HL-60 (cell line): ENCODE data around the gene SLFN12.
A peak's percentile ranks its signal among the peaks of the same experiment; 100 is the strongest.

ENCODE experiments used
- DNase-seq, 2 experiments: peaks; one replicate each; pipeline ENCODE4 v3.0.0-alpha.2; 2010 to 2020; ENCODE audit warnings: low read depth in 1 of 2, low spot score in 1 of 2
- H3K27ac ChIP-seq: fragments of 250-450 bp; sonication (Bioruptor Pico); replicated peaks from 2 replicates; pipeline ENCODE4 v1.5.1; 2020; ENCODE audit warnings: mild to moderate bottlenecking, moderate library complexity
- H3K27me3 ChIP-seq: fragments of 250-450 bp; sonication (Bioruptor Pico); 2 replicates; pipeline ENCODE4 v1.5.1; 2021; ENCODE audit warnings: mild to moderate bottlenecking, moderate library complexity; ENCODE audit not compliant: insufficient read depth, poor library complexity, severe bottlenecking
- H3K4me3 ChIP-seq: replicated peaks from 2 replicates; pipeline ENCODE4 v1.5.1; 2011; ENCODE audit warnings: mild to moderate bottlenecking, control low read depth, low read length; ENCODE audit not compliant: insufficient read depth
- GABPA ChIP-seq: IDR thresholded peaks from 2 replicates; pipeline ENCODE4 v1.6.1; 2012; ENCODE audit warnings: low read depth
- POLR2AphosphoS5 ChIP-seq: IDR thresholded peaks from 2 replicates; pipeline ENCODE4 v1.6.1; 2012; ENCODE audit warnings: low read depth
- SPI1 ChIP-seq: IDR thresholded peaks from 2 replicates; pipeline ENCODE4 v1.6.1; 2012; ENCODE audit warnings: low read depth, mild to moderate bottlenecking, borderline replicate concordance
- long read RNA-seq: library from polyadenylated mRNA; unstranded; transcript quantifications from one replicate; pipeline ENCODE4 v2.0.0, GENCODE V29; 2020
- TF ChIP-seq, protein P1 (sequence below): IDR thresholded peaks from one replicate; pipeline ENCODE4 v1.5.1; 2011; ENCODE audit warnings: low read length, control low read depth, inconsistent platforms; ENCODE audit not compliant: insufficient read depth
- TF ChIP-seq, protein P2 (sequence below): IDR thresholded peaks from 2 replicates; pipeline ENCODE4 v1.6.1; 2012; ENCODE audit warnings: low read depth; ENCODE audit not compliant: insufficient replicate concordance

Gene SLFN12
- long read RNA-seq: 0 reads

DNA sequence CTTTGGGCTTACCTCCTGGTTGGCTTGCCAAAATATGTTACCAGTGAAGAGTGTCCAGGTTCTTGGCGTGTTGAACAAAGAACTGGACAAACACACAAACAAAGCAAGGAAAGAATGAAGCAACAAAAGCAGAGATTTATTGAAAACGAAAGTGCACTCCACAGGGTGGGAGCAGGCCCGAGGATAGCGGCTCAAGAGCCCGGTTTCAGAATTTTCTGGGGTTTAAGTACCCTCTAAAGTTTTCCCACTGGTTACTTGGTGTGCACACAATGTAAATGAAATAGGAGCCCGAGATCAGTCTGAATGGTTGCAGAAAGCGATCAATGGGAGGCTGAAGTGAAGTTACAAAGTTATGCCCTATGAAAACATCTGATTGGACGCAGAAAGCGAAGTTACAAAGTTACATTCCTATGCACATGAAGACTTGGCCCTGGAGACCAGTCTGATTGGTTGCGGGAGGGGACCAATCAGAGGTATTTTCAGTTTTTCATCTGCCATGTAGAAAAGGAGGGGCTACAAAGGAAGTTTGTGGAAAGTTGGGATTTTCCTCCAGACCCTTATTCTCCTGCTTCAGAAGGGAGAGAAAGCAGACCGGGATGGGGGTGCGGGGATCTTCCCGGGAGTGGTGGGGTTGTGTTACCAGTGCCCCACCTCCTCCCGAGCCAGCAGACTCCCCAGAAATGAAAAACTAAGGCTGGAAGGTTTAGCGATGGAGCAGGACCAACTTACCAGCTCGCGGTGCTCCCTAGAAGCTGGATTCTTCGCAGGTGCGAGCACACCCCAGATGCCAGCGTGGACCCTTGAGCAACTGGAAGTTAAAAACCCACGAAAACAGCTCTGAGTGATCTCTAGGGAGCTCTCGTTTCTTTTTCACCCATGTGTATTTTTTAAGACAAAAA, at the start of gene SLFN12:
SLFN12 (minus strand) TSS at position 325 of the 899 bp plus-strand sequence. CDS start 9,472 bp downstream, outside the sequence.
- no peak for TF ChIP-seq POLR2AphosphoS5
- TF ChIP-seq, protein P1, sequence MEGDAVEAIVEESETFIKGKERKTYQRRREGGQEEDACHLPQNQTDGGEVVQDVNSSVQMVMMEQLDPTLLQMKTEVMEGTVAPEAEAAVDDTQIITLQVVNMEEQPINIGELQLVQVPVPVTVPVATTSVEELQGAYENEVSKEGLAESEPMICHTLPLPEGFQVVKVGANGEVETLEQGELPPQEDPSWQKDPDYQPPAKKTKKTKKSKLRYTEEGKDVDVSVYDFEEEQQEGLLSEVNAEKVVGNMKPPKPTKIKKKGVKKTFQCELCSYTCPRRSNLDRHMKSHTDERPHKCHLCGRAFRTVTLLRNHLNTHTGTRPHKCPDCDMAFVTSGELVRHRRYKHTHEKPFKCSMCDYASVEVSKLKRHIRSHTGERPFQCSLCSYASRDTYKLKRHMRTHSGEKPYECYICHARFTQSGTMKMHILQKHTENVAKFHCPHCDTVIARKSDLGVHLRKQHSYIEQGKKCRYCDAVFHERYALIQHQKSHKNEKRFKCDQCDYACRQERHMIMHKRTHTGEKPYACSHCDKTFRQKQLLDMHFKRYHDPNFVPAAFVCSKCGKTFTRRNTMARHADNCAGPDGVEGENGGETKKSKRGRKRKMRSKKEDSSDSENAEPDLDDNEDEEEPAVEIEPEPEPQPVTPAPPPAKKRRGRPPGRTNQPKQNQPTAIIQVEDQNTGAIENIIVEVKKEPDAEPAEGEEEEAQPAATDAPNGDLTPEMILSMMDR: no peak
- TF ChIP-seq SPI1: no peak
- TF ChIP-seq, protein P2, sequence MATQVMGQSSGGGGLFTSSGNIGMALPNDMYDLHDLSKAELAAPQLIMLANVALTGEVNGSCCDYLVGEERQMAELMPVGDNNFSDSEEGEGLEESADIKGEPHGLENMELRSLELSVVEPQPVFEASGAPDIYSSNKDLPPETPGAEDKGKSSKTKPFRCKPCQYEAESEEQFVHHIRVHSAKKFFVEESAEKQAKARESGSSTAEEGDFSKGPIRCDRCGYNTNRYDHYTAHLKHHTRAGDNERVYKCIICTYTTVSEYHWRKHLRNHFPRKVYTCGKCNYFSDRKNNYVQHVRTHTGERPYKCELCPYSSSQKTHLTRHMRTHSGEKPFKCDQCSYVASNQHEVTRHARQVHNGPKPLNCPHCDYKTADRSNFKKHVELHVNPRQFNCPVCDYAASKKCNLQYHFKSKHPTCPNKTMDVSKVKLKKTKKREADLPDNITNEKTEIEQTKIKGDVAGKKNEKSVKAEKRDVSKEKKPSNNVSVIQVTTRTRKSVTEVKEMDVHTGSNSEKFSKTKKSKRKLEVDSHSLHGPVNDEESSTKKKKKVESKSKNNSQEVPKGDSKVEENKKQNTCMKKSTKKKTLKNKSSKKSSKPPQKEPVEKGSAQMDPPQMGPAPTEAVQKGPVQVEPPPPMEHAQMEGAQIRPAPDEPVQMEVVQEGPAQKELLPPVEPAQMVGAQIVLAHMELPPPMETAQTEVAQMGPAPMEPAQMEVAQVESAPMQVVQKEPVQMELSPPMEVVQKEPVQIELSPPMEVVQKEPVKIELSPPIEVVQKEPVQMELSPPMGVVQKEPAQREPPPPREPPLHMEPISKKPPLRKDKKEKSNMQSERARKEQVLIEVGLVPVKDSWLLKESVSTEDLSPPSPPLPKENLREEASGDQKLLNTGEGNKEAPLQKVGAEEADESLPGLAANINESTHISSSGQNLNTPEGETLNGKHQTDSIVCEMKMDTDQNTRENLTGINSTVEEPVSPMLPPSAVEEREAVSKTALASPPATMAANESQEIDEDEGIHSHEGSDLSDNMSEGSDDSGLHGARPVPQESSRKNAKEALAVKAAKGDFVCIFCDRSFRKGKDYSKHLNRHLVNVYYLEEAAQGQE: no peak
- no peak for TF ChIP-seq GABPA
- Histone ChIP-seq H3K27ac (peak within 1 kb of the TSS; percentile 29), H3K4me3 (0 out of 2 replicates have a peak within 1 kb of the TSS, but pooled peaks have one; percentile 3), H3K27me3 (no peaks in the 10 kb centered on the region)
- DNase-seq: peak in 1 of 2 experiments; percentile 39

- TF ChIP-seq, protein P2: no peak
- TF ChIP-seq, protein P1: no peak
- TF ChIP-seq GABPA (no peak), POLR2AphosphoS5 (no peak), SPI1 (no peak)
- DNase-seq: no peak
- no peak overlapping the region for H3K4me3 ChIP-seq
- H3K27me3 ChIP-seq: no peaks in the 10 kb centered on the region
- H3K27ac ChIP-seq: no peak overlapping the region
These were observed 47.0 kb upstream of the SLFN12 start for GRCh38 chr17:35479271-35479670.

DNA sequence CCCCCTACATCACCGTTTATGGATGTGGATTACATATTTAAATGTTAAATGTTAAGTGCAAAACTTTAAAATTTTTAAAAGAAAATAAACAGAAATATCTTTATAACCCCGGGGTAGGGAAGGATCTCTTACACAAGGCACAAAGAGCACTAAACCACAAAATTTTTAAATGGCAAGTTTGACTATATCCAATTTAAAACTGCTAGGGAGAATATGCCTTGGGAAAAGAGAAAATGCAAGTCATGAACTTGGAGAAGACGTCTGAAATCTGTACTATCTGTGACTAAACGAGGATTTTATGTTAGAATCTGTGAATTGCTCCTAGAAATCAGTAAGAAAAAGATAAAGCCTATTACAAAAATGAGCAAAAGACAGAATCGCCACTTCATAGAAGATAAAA, 44.9 kb upstream of the SLFN12 start:
- Histone ChIP-seq H3K27me3 (no peaks in the 10 kb centered on the region), H3K4me3 (no peak overlapping the region), H3K27ac (no peak overlapping the region)
- TF ChIP-seq, protein P1: no peak
- TF ChIP-seq SPI1: no peak
- TF ChIP-seq POLR2AphosphoS5: no peak
- TF ChIP-seq, protein P2: no peak
- TF ChIP-seq GABPA: no peak
- no peak for DNase-seq
